Measurements from ENCODE around the gene ANKRD1.
A peak's percentile ranks its signal among the peaks of the same experiment; 100 is the strongest.
"Not testable (repeated sequence)": the region's sequence is repeated elsewhere in the genome, so short reads cannot be mapped to it uniquely, and the experiment has no call there.

Gene ANKRD1

GRCh38 chr10:90912174-90912573 lies 8.7 kb downstream of the ANKRD1 start:
- in situ Hi-C loops (cut with HindIII; ENCODE audit: low pct_ligation_motif_present, low sequenced_read_pairs) = loop anchor here (25.0 kb wide), 1 partner anchor 350 kb away; no protein-coding TSS in a partner anchor
- H3K4me3 ChIP-seq (ENCODE audit: low read depth, low read length) = no peak overlapping the region

GRCh38 chr10:90911133-90912051 lies 9.5 kb downstream of the ANKRD1 start:
- H3K27me3 ChIP-seq (replicated peaks) = no peaks in the 10 kb centered on the region
- TF ChIP-seq CTCF (IDR thresholded peaks at IDR 0.05; ENCODE audit: low read depth, low read length, missing control alignments) = peak; percentile 82
- H3K36me3 ChIP-seq (replicated peaks) = peaks cover 22% of the 10 kb centered on the region
- peak; percentile 84 for DNase-seq
- H3K4me3 ChIP-seq (ENCODE audit: low read depth, low read length) = no peak overlapping the region
- in situ Hi-C loops (cut with HindIII; ENCODE audit: low pct_ligation_motif_present, low sequenced_read_pairs) = loop anchor here (25.0 kb wide), 1 partner anchor 351 kb away; no protein-coding TSS in a partner anchor
- no peak overlapping the region for H3K27ac ChIP-seq

More at GRCh38 chr10:90912174-90912573, 8.7 kb downstream of the ANKRD1 start:
- DNase-seq = no peak
- Histone ChIP-seq H3K27ac (no peak overlapping the region), H3K27me3 (replicated peaks) (no peaks in the 10 kb centered on the region), H3K36me3 (replicated peaks) (peaks cover 30% of the 10 kb centered on the region)
- TF ChIP-seq CTCF (IDR thresholded peaks at IDR 0.05; ENCODE audit: low read depth, low read length, missing control alignments) = no peak

- in situ Hi-C loops (cut with HindIII; ENCODE audit: low pct_ligation_motif_present, low sequenced_read_pairs) = loop anchor here (25.0 kb wide), 1 partner anchor 356 kb away; no protein-coding TSS in a partner anchor
- Histone ChIP-seq H3K27ac (no peak overlapping the region), H3K36me3 (replicated peaks) (no peaks in the 10 kb centered on the region), H3K27me3 (replicated peaks) (no peaks in the 10 kb centered on the region), H3K4me3 (ENCODE audit: low read depth, low read length) (no peak overlapping the region)
- no peak for TF ChIP-seq CTCF (IDR thresholded peaks at IDR 0.05; ENCODE audit: low read depth, low read length, missing control alignments)
- no peak for DNase-seq
Measured at GRCh38 chr10:90906596-90906995, 14.3 kb downstream of the ANKRD1 start.

- in situ Hi-C loops (cut with HindIII; ENCODE audit: low pct_ligation_motif_present, low sequenced_read_pairs) = loop anchor here (25.0 kb wide), 1 partner anchor 356 kb away; no protein-coding TSS in a partner anchor
- no peak for DNase-seq
- H3K36me3 ChIP-seq (replicated peaks) = no peaks in the 10 kb centered on the region
- H3K27me3 ChIP-seq (replicated peaks) = no peaks in the 10 kb centered on the region
- H3K27ac ChIP-seq = no peak overlapping the region
- H3K4me3 ChIP-seq (ENCODE audit: low read depth, low read length) = no peak overlapping the region
- no peak for TF ChIP-seq CTCF (IDR thresholded peaks at IDR 0.05; ENCODE audit: low read depth, low read length, missing control alignments)
Measured at GRCh38 chr10:90905925-90906324, 15.0 kb downstream of the ANKRD1 start.

- H3K27ac ChIP-seq; H3K36me3 ChIP-seq (replicated peaks); H3K4me3 ChIP-seq (ENCODE audit: low read depth, low read length); H3K27me3 ChIP-seq (replicated peaks); DNase-seq; in situ Hi-C loops (cut with HindIII; ENCODE audit: low pct_ligation_motif_present, low sequenced_read_pairs): not testable (repeated sequence)
Measured at GRCh38 chr10:90896916-90897315, 24.0 kb downstream of the ANKRD1 start.

GRCh38 chr10:90893190-90893589 lies 27.7 kb downstream of the ANKRD1 start:
- no peaks in the 10 kb centered on the region for H3K27me3 ChIP-seq (replicated peaks)
- in situ Hi-C loops (cut with HindIII; ENCODE audit: low pct_ligation_motif_present, low sequenced_read_pairs) = no loop called here
- H3K27ac ChIP-seq = no peak overlapping the region
- peaks cover 3% of the 10 kb centered on the region for H3K36me3 ChIP-seq (replicated peaks)
- DNase-seq = no peak
- no peak for TF ChIP-seq CTCF (IDR thresholded peaks at IDR 0.05; ENCODE audit: low read depth, low read length, missing control alignments)
- H3K4me3 ChIP-seq (ENCODE audit: low read depth, low read length) = no peak overlapping the region

Measured in brain microvascular endothelial cell (primary cell).